ENCODE measurements around the gene IP6K1.

GRCh38 chr3:49709852-49710251 lies 76.5 kb downstream of the IP6K1 start:
- TF ChIP-seq POLR2A (IDR thresholded peaks at IDR 0.05) = no peak
- TF ChIP-seq CTCF (IDR thresholded peaks at IDR 0.05) = no peak
